Spleen (tissue), 7 donors: ENCODE measurements around the gene DPY19L3.

Source experiments
- POLR2A ChIP-seq, 3 donors: fragments of 450-650 bp; IDR thresholded peaks; one replicate each; pipeline ENCODE4 v1.5.1; 2017; ENCODE audit warnings: antibody characterized with exemption in 3 of 3, mild to moderate bottlenecking in 1 of 3
- POLR2AphosphoS5 ChIP-seq, 3 donors: sonication (generic); formaldehyde crosslinking; IDR thresholded peaks; one replicate each; pipeline ENCODE4 v1.5.1; 2017; ENCODE audit warnings: antibody characterized with exemption in 3 of 3
- TF ChIP-seq, protein P1 (sequence below), 11 experiments: fragments of 200-600 bp in 7 of 11; fragments of 450-650 bp in 4 of 11; sonication (generic) in 4 of 11; IDR thresholded peaks in 8 of 11; conservative IDR thresholded peaks in 3 of 11; 1 replicate in 7 of 11; 2 replicates in 4 of 11; pipeline versions ENCODE4 v1.4.0 to v1.8.0; 2016 to 2021; ENCODE audit warnings: antibody characterized with exemption in 11 of 11, inconsistent platforms in 4 of 11, mild to moderate bottlenecking in 1 of 11
- donor health status: DM: no; HTN: no; CAD: no; lungs with moderate emphysema.
- donor health status: DM: no; HTN: no; CAD: no.
- donor health status: DM: no; HTN: no; CAD: no.

DNA sequence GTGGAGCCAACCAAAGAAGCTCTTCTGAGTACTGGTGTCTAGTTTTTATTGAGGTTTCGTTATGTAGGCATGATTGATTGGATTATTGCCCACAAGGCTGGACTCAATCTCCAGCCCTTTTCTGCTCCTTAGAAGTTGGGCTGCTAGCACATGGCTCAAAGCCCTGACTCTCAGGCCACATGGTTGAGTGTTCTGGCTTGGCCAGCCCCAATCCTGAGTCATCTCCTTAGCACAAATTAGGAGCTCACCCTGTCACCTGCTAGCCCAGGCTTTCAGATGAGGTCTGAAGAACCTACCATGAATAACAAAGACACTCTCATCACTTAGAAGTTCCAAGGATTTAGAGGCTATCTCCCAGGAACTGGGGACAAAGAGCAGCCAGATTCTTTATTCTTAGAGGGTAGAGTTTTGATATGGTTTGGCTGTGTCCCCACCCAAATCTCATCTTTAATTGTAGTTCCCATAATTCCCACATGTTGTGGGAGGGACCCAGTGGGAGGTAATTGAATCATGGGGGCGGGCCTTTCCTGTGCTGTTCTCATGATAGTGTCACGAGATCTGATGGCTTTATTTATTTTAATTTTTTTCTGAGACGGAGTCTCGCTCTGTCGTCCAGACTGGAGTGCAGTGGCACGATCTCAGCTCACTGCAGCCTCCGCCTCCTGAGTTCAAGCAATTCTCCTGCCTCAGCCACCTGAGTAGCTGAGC, 11.3 kb downstream of the DPY19L3 start:
- TF ChIP-seq, protein P1, sequence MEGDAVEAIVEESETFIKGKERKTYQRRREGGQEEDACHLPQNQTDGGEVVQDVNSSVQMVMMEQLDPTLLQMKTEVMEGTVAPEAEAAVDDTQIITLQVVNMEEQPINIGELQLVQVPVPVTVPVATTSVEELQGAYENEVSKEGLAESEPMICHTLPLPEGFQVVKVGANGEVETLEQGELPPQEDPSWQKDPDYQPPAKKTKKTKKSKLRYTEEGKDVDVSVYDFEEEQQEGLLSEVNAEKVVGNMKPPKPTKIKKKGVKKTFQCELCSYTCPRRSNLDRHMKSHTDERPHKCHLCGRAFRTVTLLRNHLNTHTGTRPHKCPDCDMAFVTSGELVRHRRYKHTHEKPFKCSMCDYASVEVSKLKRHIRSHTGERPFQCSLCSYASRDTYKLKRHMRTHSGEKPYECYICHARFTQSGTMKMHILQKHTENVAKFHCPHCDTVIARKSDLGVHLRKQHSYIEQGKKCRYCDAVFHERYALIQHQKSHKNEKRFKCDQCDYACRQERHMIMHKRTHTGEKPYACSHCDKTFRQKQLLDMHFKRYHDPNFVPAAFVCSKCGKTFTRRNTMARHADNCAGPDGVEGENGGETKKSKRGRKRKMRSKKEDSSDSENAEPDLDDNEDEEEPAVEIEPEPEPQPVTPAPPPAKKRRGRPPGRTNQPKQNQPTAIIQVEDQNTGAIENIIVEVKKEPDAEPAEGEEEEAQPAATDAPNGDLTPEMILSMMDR (IDR thresholded peaks at IDR 0.05 in 8 of 11, conservative IDR thresholded peaks at IDR 0.05 in 3 of 11) = no peak
- TF ChIP-seq POLR2AphosphoS5 (IDR thresholded peaks at IDR 0.05) (no peak), POLR2A (IDR thresholded peaks at IDR 0.05) (no peak)
